Measurements from ENCODE around the gene ATP6V0C. TPM values are rescaled to one million over a fixed set of nuclear protein-coding genes. Genes with fewer than 3 reads are reported as not detected.

The ATP6V0C gene
- total and polyA plus RNA-seq, 2 of the 13 experiments (the other 11 are each of a cell fraction or from before 2014, with no cell fraction given), result 10.4 to 20.1 TPM

- TF ChIP-seq MTERF4 (CRISPR knock-in tag; IDR thresholded peaks at IDR 0.05) (peak; percentile 81), GMEB1 (CRISPR knock-in tag; IDR thresholded peaks at IDR 0.05; ENCODE audit: borderline replicate concordance) (peak; percentile 81), RFX5 (IDR thresholded peaks at IDR 0.05; ENCODE audit: low read depth, low read length) (no peak), ZNF263 (CRISPR knock-in tag; IDR thresholded peaks at IDR 0.05) (no peak), REL (CRISPR knock-in tag; conservative IDR thresholded peaks at IDR 0.05) (no peak), KAT2B (IDR thresholded peaks at IDR 0.05; ENCODE audit: borderline replicate concordance, low read depth, low read length) (no peak), SNAPC2 (CRISPR knock-in tag; IDR thresholded peaks at IDR 0.05) (no peak), ZNF451 (CRISPR knock-in tag; IDR thresholded peaks at IDR 0.05) (no peak), BCL3 (CRISPR knock-in tag; IDR thresholded peaks at IDR 0.05) (no peak), ZBTB10 (CRISPR knock-in tag; IDR thresholded peaks at IDR 0.05; ENCODE audit: borderline replicate concordance) (no peak), ZNF569 (CRISPR knock-in tag; IDR thresholded peaks at IDR 0.05; ENCODE audit: borderline replicate concordance) (no peak), ZFYVE20 (CRISPR knock-in tag; IDR thresholded peaks at IDR 0.05; ENCODE audit: borderline replicate concordance, low read depth) (no peak), ASH2L (IDR thresholded peaks at IDR 0.05; ENCODE audit: insufficient read length, low read depth, low read length) (no peak), PHB2 (IDR thresholded peaks at IDR 0.05; ENCODE audit: partially characterized antibody) (no peak), ZNF232 (CRISPR knock-in tag; IDR thresholded peaks at IDR 0.05; ENCODE audit: borderline replicate concordance) (no peak), NFYB (CRISPR knock-in tag; IDR thresholded peaks at IDR 0.05) (peak; percentile 66), KLF13 (CRISPR knock-in tag; IDR thresholded peaks at IDR 0.05) (no peak), PAXIP1 (CRISPR knock-in tag; conservative IDR thresholded peaks at IDR 0.05) (0 out of 2 replicates have a peak, but pooled peaks have one; percentile 14)
Observed at GRCh38 chr16:2537451-2538379, 24.0 kb downstream of the ATP6V0C start, which contains the start of gene PDPK1 (continued).
